Spleen (tissue), 11 donors: Measurements from ENCODE around the gene HEMK1. TPM values are rescaled to one million over a fixed set of nuclear protein-coding genes. Genes with fewer than 3 reads are reported as not detected.

Source experiments
- DNase-seq: peaks from one replicate; pipeline ENCODE4 v3.0.0-alpha.2; 2020
- H3K27ac ChIP-seq, 8 donors: fragments of 200-600 bp; sonication (generic) in 7 of 8; 1 replicate in 4 of 8; 2 replicates in 4 of 8; pipeline versions ENCODE4 v1.5.0 to v1.8.0; 2016 to 2021; ENCODE audit warnings: inconsistent platforms in 4 of 8, mild to moderate bottlenecking in 4 of 8, moderate library complexity in 1 of 8
- H3K27me3 ChIP-seq, 7 donors: fragments of 200-600 bp; sonication (generic) in 6 of 7; replicated peaks in 1 of 7; 1 replicate in 4 of 7; 2 replicates in 3 of 7; pipeline versions ENCODE4 v1.5.0 to v1.8.0; 2016 to 2021; ENCODE audit warnings: inconsistent platforms in 3 of 7, mild to moderate bottlenecking in 1 of 7
- H3K36me3 ChIP-seq, 6 donors: fragments of 200-600 bp; sonication (generic) in 5 of 6; 1 replicate in 4 of 6; 2 replicates in 2 of 6; pipeline versions ENCODE4 v1.5.0 to v1.8.0; 2016 to 2021; ENCODE audit warnings: inconsistent platforms in 2 of 6
- H3K4me1 ChIP-seq, 6 donors: fragments of 200-600 bp; sonication (generic) in 5 of 6; 1 replicate in 3 of 6; 2 replicates in 3 of 6; pipeline versions ENCODE4 v1.5.0 to v1.8.0; 2016 to 2021; ENCODE audit warnings: inconsistent platforms in 3 of 6
- H3K4me3 ChIP-seq, 8 donors: fragments of 200-600 bp; sonication (generic) in 7 of 8; 1 replicate in 4 of 8; 2 replicates in 4 of 8; pipeline versions ENCODE4 v1.5.0 to v1.8.0; 2016 to 2021; ENCODE audit warnings: inconsistent platforms in 4 of 8, mild to moderate bottlenecking in 4 of 8, moderate library complexity in 2 of 8
- H3K9me3 ChIP-seq, 8 donors: fragments of 200-600 bp; sonication (generic) in 7 of 8; 1 replicate in 4 of 8; 2 replicates in 4 of 8; pipeline versions ENCODE4 v1.5.0 to v1.8.0; 2016 to 2021; ENCODE audit warnings: inconsistent platforms in 4 of 8
- CTCF ChIP-seq, 11 experiments: fragments of 200-600 bp in 7 of 11; fragments of 450-650 bp in 4 of 11; sonication (generic) in 4 of 11; IDR thresholded peaks in 8 of 11; conservative IDR thresholded peaks in 3 of 11; 1 replicate in 7 of 11; 2 replicates in 4 of 11; pipeline versions ENCODE4 v1.4.0 to v1.8.0; 2016 to 2021; ENCODE audit warnings: antibody characterized with exemption in 11 of 11, inconsistent platforms in 4 of 11, mild to moderate bottlenecking in 1 of 11
- POLR2A ChIP-seq, 3 donors: fragments of 450-650 bp; IDR thresholded peaks; one replicate each; pipeline ENCODE4 v1.5.1; 2017; ENCODE audit warnings: antibody characterized with exemption in 3 of 3, mild to moderate bottlenecking in 1 of 3
- POLR2AphosphoS5 ChIP-seq, 3 donors: sonication (generic); formaldehyde crosslinking; IDR thresholded peaks; one replicate each; pipeline ENCODE4 v1.5.1; 2017; ENCODE audit warnings: antibody characterized with exemption in 3 of 3
- WGBS, 5 donors: extraction: QIAGEN DNeasy Blood & Tissue Kit in 3 of 5; methylation state at CpG; one replicate each; pipeline versions ENCODE4 v1.1.5 to v1.1.7; 2013 to 2018; 5-methylcytosine and 5-hydroxymethylcytosine counted together
- intact Hi-C: fragments of 100-400 bp; cut with DNase I; formaldehyde crosslinking; loops from one replicate; pipeline ENCODE4 v1.15.0; 2023; ENCODE audit warnings: low total_unique reads
- polyA plus RNA-seq, 3 donors: library from polyadenylated mRNA; stranded (reverse); fragments of 200-250 nt; gene quantifications; one replicate each; pipeline ENCODE4 v1.2.1, GENCODE V29; 2013
- total RNA-seq, 7 donors: library from RNA; depleted of rRNA in 3 of 7; stranded (reverse); fragments of >200 nt in 3 of 7; fragmentation: NEBNext Ultra II Directional in 4 of 7; extraction: Animal tissue kit (Norgen Biotek cat#: 25700) in 4 of 7; gene quantifications; one replicate each; pipeline versions ENCODE4 v1.1.0 to v1.2.1, GENCODE V29; 2016 to 2021
- donor health status: healthy with polysubstance abuse.
- donor health status: DM: no; HTN: no; CAD: no; lungs with moderate emphysema.
- donor health status: DM: no; HTN: no; CAD: no.
- donor health status: Bipolar disorder and iron deficiency.
- donor health status: healthy.
- donor health status: DM: no; HTN: no; CAD: no.
- donor health status: DM: yes; HTN: yes; CAD: no.

The HEMK1 gene
- total and polyA plus RNA-seq, 10 donors: 7.6 to 45.2 (median 20.8) TPM

DNA sequence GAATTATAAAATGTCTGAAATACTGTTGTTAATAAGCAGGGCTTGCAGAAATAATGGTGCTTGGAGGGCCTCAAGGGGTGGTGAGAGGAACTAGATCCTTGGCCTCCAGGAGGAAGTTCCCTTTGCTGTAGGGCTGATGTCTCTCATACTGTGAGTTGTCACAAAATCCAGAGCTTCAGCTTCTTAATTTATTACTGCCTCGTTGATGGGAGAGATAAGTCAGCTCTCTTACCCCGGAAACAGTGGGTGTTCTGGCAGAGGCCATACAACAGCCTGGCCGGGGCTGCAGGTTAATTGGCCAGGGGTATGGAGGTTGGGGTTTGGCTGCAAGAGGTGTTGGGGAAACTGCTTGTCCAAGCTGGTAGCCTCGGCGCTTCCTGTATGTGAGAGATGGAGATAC lies 63.1 kb downstream of the HEMK1 start:
- TF ChIP-seq POLR2AphosphoS5 (IDR thresholded peaks at IDR 0.05) (no peak), CTCF (IDR thresholded peaks at IDR 0.05 in 8 of 11, conservative IDR thresholded peaks at IDR 0.05 in 3 of 11) (no peak), POLR2A (IDR thresholded peaks at IDR 0.05) (no peak)
- Histone ChIP-seq H3K27ac (peak overlapping the region in 7 of 8 donors; percentile 6 to 75 (median 61)), H3K27me3 (no peaks in the 10 kb centered on the region), H3K4me1 (peaks cover 4 to 96% (median 71%) of the 10 kb centered on the region in 6 donors), H3K9me3 (no peaks in the 10 kb centered on the region), H3K36me3 (peaks cover 0 to 36% (median 0%) of the 10 kb centered on the region in 6 donors), H3K4me3 (no peak overlapping the region)
- no peak for DNase-seq
- WGBS, 5 donors: 21 to 45% (median 34%) methylated on average over 5 of the region's 5 CpGs
- intact Hi-C loops: no loop called here

DNA sequence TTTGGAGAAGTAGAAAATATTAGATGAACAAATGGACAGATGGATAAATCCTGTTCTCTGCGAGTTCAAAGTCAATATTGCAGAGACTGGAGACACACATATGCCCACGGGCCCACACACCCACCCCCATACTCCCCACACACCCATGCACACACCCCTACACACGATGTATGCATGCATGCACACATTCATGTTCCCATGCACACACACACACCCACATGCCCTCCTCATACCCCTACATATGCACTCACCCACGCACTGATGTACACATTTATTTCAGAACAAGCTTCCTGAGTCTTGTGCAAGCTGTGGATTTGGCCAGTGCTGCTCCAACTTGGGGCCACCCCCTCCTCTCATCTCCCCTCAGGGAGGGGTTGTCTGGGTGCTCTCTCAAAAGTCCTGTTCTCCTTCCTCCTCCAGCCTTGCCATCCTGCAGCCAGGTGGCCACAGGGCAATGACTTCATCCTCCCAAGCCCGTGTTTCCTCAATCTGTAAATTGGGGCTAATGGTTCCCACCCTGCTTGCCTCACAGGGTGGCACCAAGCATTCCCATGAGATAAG lies 64.0 kb downstream of the HEMK1 start:
- TF ChIP-seq CTCF (IDR thresholded peaks at IDR 0.05 in 8 of 11, conservative IDR thresholded peaks at IDR 0.05 in 3 of 11) (no peak), POLR2AphosphoS5 (IDR thresholded peaks at IDR 0.05) (no peak), POLR2A (IDR thresholded peaks at IDR 0.05) (no peak)
- intact Hi-C loops: no loop called here
- Histone ChIP-seq H3K36me3 (peaks cover 0 to 29% (median 0%) of the 10 kb centered on the region in 6 donors), H3K4me1 (peaks cover 4 to 93% (median 64%) of the 10 kb centered on the region in 6 donors), H3K4me3 (no peak overlapping the region), H3K27me3 (no peaks in the 10 kb centered on the region), H3K9me3 (no peaks in the 10 kb centered on the region), H3K27ac (peak overlapping the region in 3 of 8 donors; percentile 61 to 75 (median 74))
- no peak for DNase-seq
- WGBS, 5 donors: 50 to 68% (median 57%) methylated on average over 5 of the region's 5 CpGs

GRCh38 chr3:50635066-50635465 lies 65.7 kb downstream of the HEMK1 start:
- intact Hi-C loops: no loop called here
- DNase-seq: no peak
- H3K4me3 ChIP-seq: no peak overlapping the region
- H3K36me3 ChIP-seq: peaks cover 0 to 35% (median 2%) of the 10 kb centered on the region in 6 donors
- TF ChIP-seq CTCF (IDR thresholded peaks at IDR 0.05 in 8 of 11, conservative IDR thresholded peaks at IDR 0.05 in 3 of 11): no peak
- no peak for TF ChIP-seq POLR2AphosphoS5 (IDR thresholded peaks at IDR 0.05)
- no peak for TF ChIP-seq POLR2A (IDR thresholded peaks at IDR 0.05)
- H3K27me3 ChIP-seq: no peaks in the 10 kb centered on the region
- peaks cover 4 to 76% (median 50%) of the 10 kb centered on the region in 6 donors for H3K4me1 ChIP-seq
- H3K27ac ChIP-seq: no peak overlapping the region
- no peaks in the 10 kb centered on the region for H3K9me3 ChIP-seq

GRCh38 chr3:50637011-50637410 lies 67.7 kb downstream of the HEMK1 start:
- no peak for TF ChIP-seq CTCF (IDR thresholded peaks at IDR 0.05 in 8 of 11, conservative IDR thresholded peaks at IDR 0.05 in 3 of 11)
- no peak for TF ChIP-seq POLR2A (IDR thresholded peaks at IDR 0.05)
- no peak for TF ChIP-seq POLR2AphosphoS5 (IDR thresholded peaks at IDR 0.05)
- H3K4me3 ChIP-seq: no peak overlapping the region
- H3K4me1 ChIP-seq: peaks cover 0 to 56% (median 30%) of the 10 kb centered on the region in 6 donors
- peaks cover 0 to 44% (median 16%) of the 10 kb centered on the region in 6 donors for H3K36me3 ChIP-seq
- intact Hi-C loops: no loop called here
- no peaks in the 10 kb centered on the region for H3K9me3 ChIP-seq
- peak overlapping the region in 1 of 8 donors; percentile 32 for H3K27ac ChIP-seq
- no peak for DNase-seq
- 84 to 94% (median 89%) methylated on average over 4 of the region's 4 CpGs for WGBS, 5 donors
- no peaks in the 10 kb centered on the region for H3K27me3 ChIP-seq
